GM12878 (cell line): ENCODE results near the gene ZNF189. TPM values are rescaled to one million over a fixed set of nuclear protein-coding genes. Genes with fewer than 3 reads are reported as not detected.

ENCODE experiments used
- ATAC-seq: fragments of 200-7000 bp; cut with Tn5 transposase; 3 replicates; pipeline ENCODE4 v1.9.1; 2020; ENCODE audit warnings: mild to moderate bottlenecking, moderate library complexity
- BruUV-seq: library from RNA; stranded (reverse); fragments of 400-500 nt; replicated peaks from 2 replicates; lab custom pipeline; 2021; lab: Mats Ljungman, UMichigan
- CTCF ChIA-PET: fragments of 300-600 bp; sonication (Branson Sonifier 250); formaldehyde crosslinking; extraction: SDS; loops from one replicate; lab custom pipeline; 2021; ENCODE audit warnings: inconsistent platforms; lab: Yijun Ruan, JAX
- POLR2A ChIA-PET: fragments of 350-600 bp; formaldehyde crosslinking; extraction: SDS; loops from one replicate; lab custom pipeline; 2021; ENCODE audit warnings: inconsistent platforms; lab: Charles Lee
- RAD21 ChIA-PET: fragments of 300-600 bp; sonication (Branson Sonifier 250); formaldehyde crosslinking; loops from one replicate; lab custom pipeline; 2023; ENCODE audit warnings: antibody characterized with exemption; ENCODE audit not compliant: unreplicated experiment; lab: Charles Lee
- SMC1A ChIA-PET: fragments of 300-600 bp; sonication (Branson Sonifier 250); formaldehyde crosslinking; loops from one replicate; lab custom pipeline; 2023; ENCODE audit not compliant: unreplicated experiment, uncharacterized antibody; lab: Charles Lee
- DNase-seq: peaks from one replicate; pipeline ENCODE4 v3.0.0-alpha.2; 2011; ENCODE audit warnings: low read depth, low spot score
- FAIRE-seq: peaks from 3 replicates; lab custom pipeline; 2011; peaks lifted over from hg19 to GRCh38; lab: Jason Lieb, UNC
- H2AFZ ChIP-seq: 2 replicates; pipeline ENCODE4 v1.6.0; 2011; ENCODE audit warnings: low read depth, low read length, control low read depth; ENCODE audit not compliant: control insufficient read depth
- H3K27ac ChIP-seq: 2 replicates; pipeline ENCODE4 v1.5.1; 2011; ENCODE audit warnings: control low read depth; ENCODE audit not compliant: control insufficient read depth, insufficient read depth
- H3K27me3 ChIP-seq, 2 experiments: replicated peaks in 1 of 2; 2 replicates each; pipeline versions ENCODE4 v1.6.0 to v1.6.1; 2011; ENCODE audit warnings: low read length in 1 of 2; ENCODE audit not compliant: control insufficient read depth in 2 of 2, insufficient read depth in 2 of 2
- H3K36me3 ChIP-seq, 2 experiments: 2 replicates each; pipeline ENCODE4 v1.5.1; 2011; ENCODE audit warnings: low read length in 1 of 2; ENCODE audit not compliant: control insufficient read depth in 2 of 2, insufficient read depth in 2 of 2
- H3K4me1 ChIP-seq: 2 replicates; pipeline ENCODE4 v1.6.1; 2011; ENCODE audit warnings: mild to moderate bottlenecking, low read length, moderate library complexity, mixed read lengths; ENCODE audit not compliant: control insufficient read depth, insufficient read depth
- H3K4me2 ChIP-seq: 2 replicates; pipeline ENCODE4 v1.6.0; 2011; ENCODE audit warnings: control low read depth; ENCODE audit not compliant: control insufficient read depth, insufficient read depth
- H3K4me3 ChIP-seq: fragments of 200-600 bp; sonication (generic); 2 replicates; pipeline ENCODE4 v1.5.1; 2016
- H3K79me2 ChIP-seq: 2 replicates; pipeline ENCODE4 v1.6.0; 2011; ENCODE audit warnings: low read length; ENCODE audit not compliant: control insufficient read depth, insufficient read depth
- H3K9ac ChIP-seq: 2 replicates; pipeline ENCODE4 v1.8.0; 2011; ENCODE audit warnings: low read length, control low read depth, mixed read lengths; ENCODE audit not compliant: control insufficient read depth, insufficient read depth
- H3K9me3 ChIP-seq: replicated peaks from 3 replicates; pipeline ENCODE4 v1.5.1; 2011; ENCODE audit warnings: mild to moderate bottlenecking, low read length; ENCODE audit not compliant: control insufficient read depth, insufficient read depth
- H4K20me1 ChIP-seq: 2 replicates; pipeline ENCODE4 v1.6.0; 2011; ENCODE audit not compliant: control insufficient read depth, insufficient read depth
- BHLHE40 ChIP-seq, 2 experiments: fragments of 450-650 bp in 1 of 2; IDR thresholded peaks; 2 replicates each; pipeline ENCODE4 v1.6.1; 2011 to 2017; ENCODE audit warnings: low read depth in 2 of 2, borderline replicate concordance in 1 of 2, improper control_type of control experiment in 1 of 2, low read length in 1 of 2, mild to moderate bottlenecking in 1 of 2
- CHD2 ChIP-seq: IDR thresholded peaks from 2 replicates; pipeline ENCODE4 v1.6.1; 2011; ENCODE audit warnings: low read depth, low read length, improper control_type of control experiment, borderline replicate concordance
- KDM1A ChIP-seq: fragments of 200-600 bp; sonication (generic); IDR thresholded peaks from 2 replicates; pipeline ENCODE4 v1.6.1; 2016; ENCODE audit warnings: borderline replicate concordance
- KLF5 ChIP-seq: fragments of 450-650 bp; IDR thresholded peaks from 2 replicates; pipeline ENCODE4 v1.6.1; 2014; ENCODE audit warnings: mild to moderate bottlenecking; ENCODE audit not compliant: partially characterized antibody
- POLR2AphosphoS5 ChIP-seq: IDR thresholded peaks from 2 replicates; pipeline ENCODE4 v1.6.1; 2011; ENCODE audit warnings: mild to moderate bottlenecking, low read length, inconsistent platforms
- SMAD5 ChIP-seq: IDR thresholded peaks from 2 replicates; pipeline ENCODE4 v1.6.1; 2016; ENCODE audit warnings: antibody characterized with exemption, low read depth
- WGBS: methylation state at CpG from one replicate; pipeline ENCODE4 v1.1.6; 2016; ENCODE audit warnings: low lambda C conversion rate; ENCODE audit not compliant: insufficient replicate concordance, insufficient coverage; ENCODE audit errors: missing lambda C conversion rate; 5-methylcytosine and 5-hydroxymethylcytosine counted together
- in situ Hi-C: fragments of 300-500 bp; cut with MboI; formaldehyde crosslinking; loops from 9 replicates; pipeline ENCODE4 v1.14.3; 2018; ENCODE audit warnings: mixed read lengths
- intact Hi-C: fragments of 100-400 bp; cut with micrococcal nuclease; formaldehyde crosslinking; loops from one replicate; pipeline ENCODE4 v1.14.2; 2022; ENCODE audit not compliant: unreplicated experiment
- polyA plus RNA-seq, 11 experiments: library from polyadenylated mRNA; depleted of rRNA in 4 of 11; unstranded in 6 of 11; stranded (reverse) in 5 of 11; fragments of >200 nt; fragmentation: Nextera tagmentation in 4 of 11; fragmentation: Illumina TruSeq in 1 of 11; extraction: Ambion mirVana in 4 of 11; extraction: Trizol in 1 of 11; gene quantifications; 1 replicate in 1 of 11; 2 replicates in 10 of 11; pipeline versions ENCODE4 v1.2.1 to v1.2.3, GENCODE V29; 2011 to 2016; ENCODE audit warnings: inconsistent platforms in 2 of 11, missing spikeins in 2 of 11, low read depth in 1 of 11
- total RNA-seq, 4 experiments: library from RNA; depleted of rRNA in 3 of 4; stranded (reverse); fragments of >200 nt in 3 of 4; fragmentation: Illumina TruSeq in 1 of 4; extraction: Trizol in 1 of 4; gene quantifications; 2 replicates each; pipeline versions ENCODE4 v1.2.1 to v1.2.3, GENCODE V29; 2013 to 2021
- TF ChIP-seq, protein P1 (sequence below), 3 experiments: IDR thresholded peaks in 2 of 3; conservative IDR thresholded peaks in 1 of 3; 2 replicates each; pipeline ENCODE4 v1.5.1; 2011; ENCODE audit warnings: low read depth in 3 of 3, low read length in 3 of 3, mild to moderate bottlenecking in 3 of 3, control low read depth in 2 of 3, moderate library complexity in 2 of 3, inconsistent platforms in 1 of 3, mixed read lengths in 1 of 3; ENCODE audit not compliant: control insufficient read depth in 2 of 3, insufficient read depth in 1 of 3; ENCODE audit errors: extremely low read depth in 1 of 3
- TF ChIP-seq, protein P2 (sequence below): fragments of 450-650 bp; IDR thresholded peaks from 2 replicates; pipeline ENCODE4 v1.6.1; 2016; ENCODE audit warnings: mild to moderate bottlenecking

Gene ZNF189
- total and polyA plus RNA-seq, 10 of the 15 experiments (the other 5 are each of a cell fraction or from before 2014, with no cell fraction given) = 3.1 to 12.3 (median 7.4) TPM

DNA sequence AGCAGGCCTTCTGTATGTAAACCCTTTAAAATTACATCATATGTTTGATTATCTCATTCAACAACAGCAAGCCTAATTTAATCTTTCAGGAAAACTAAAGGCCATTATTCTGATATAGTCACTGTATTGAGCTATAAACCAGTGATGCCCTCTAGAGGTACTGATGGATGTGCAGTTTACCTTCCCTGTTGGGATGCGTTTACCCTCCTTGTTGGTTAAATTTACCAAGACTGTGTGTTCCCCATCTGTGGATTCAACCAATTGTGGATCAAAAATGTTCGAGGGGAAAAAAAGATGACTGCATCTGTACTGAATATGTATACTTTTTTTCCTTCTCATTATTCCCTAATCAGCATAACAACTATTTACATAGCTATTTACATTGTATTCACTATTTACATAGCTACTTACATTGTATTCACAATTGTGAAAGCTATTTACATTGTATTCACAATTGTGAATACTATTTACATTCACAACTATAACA lies 10.1 kb upstream of the ZNF189 start:
- H2AFZ ChIP-seq = no peak overlapping the region
- no peak for TF ChIP-seq KDM1A
- TF ChIP-seq KLF5 = no peak
- no peak for TF ChIP-seq POLR2AphosphoS5
- TF ChIP-seq BHLHE40 (IDR thresholded peaks at IDR 0.05; ENCODE audit: borderline replicate concordance in 1 of 2, low read depth in 2 of 2, low read length in 1 of 2) = no peak
- TF ChIP-seq SMAD5 = no peak
- TF ChIP-seq, protein P1, sequence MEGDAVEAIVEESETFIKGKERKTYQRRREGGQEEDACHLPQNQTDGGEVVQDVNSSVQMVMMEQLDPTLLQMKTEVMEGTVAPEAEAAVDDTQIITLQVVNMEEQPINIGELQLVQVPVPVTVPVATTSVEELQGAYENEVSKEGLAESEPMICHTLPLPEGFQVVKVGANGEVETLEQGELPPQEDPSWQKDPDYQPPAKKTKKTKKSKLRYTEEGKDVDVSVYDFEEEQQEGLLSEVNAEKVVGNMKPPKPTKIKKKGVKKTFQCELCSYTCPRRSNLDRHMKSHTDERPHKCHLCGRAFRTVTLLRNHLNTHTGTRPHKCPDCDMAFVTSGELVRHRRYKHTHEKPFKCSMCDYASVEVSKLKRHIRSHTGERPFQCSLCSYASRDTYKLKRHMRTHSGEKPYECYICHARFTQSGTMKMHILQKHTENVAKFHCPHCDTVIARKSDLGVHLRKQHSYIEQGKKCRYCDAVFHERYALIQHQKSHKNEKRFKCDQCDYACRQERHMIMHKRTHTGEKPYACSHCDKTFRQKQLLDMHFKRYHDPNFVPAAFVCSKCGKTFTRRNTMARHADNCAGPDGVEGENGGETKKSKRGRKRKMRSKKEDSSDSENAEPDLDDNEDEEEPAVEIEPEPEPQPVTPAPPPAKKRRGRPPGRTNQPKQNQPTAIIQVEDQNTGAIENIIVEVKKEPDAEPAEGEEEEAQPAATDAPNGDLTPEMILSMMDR (IDR thresholded peaks at IDR 0.05 in 2 of 3, conservative IDR thresholded peaks at IDR 0.05 in 1 of 3; ENCODE audit: control insufficient read depth in 2 of 3, extremely low read depth in 1 of 3, insufficient read depth in 1 of 3, low read depth in 3 of 3, low read length in 3 of 3) = 0 out of 6 replicates have a peak, but pooled peaks of 1 of the 3 experiments have one; percentile 11
- no peak for TF ChIP-seq CHD2
- TF ChIP-seq, protein P2, sequence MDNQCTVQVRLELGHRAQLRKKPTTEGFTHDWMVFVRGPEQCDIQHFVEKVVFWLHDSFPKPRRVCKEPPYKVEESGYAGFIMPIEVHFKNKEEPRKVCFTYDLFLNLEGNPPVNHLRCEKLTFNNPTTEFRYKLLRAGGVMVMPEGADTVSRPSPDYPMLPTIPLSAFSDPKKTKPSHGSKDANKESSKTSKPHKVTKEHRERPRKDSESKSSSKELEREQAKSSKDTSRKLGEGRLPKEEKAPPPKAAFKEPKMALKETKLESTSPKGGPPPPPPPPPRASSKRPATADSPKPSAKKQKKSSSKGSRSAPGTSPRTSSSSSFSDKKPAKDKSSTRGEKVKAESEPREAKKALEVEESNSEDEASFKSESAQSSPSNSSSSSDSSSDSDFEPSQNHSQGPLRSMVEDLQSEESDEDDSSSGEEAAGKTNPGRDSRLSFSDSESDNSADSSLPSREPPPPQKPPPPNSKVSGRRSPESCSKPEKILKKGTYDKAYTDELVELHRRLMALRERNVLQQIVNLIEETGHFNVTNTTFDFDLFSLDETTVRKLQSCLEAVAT = no peak
- RAD21 ChIA-PET = interaction anchor here (1.5 to 2.2 kb wide), 3 partner anchors 10 to 74 kb away, joined by 3 to 7 read pairs (median 3); partner anchors contain the start of genes MRPL50 and ZNF189
- no TSS peak for BruUV-seq
- H3K27ac ChIP-seq = no peak overlapping the region
- no peak for DNase-seq
- no peak overlapping the region for H3K9ac ChIP-seq
- ATAC-seq = peak; percentile 30
- intact Hi-C loops (no loop called here), in situ Hi-C loops (no loop called here)
- no peaks in the 10 kb centered on the region for H4K20me1 ChIP-seq
- POLR2A ChIA-PET = no interaction called here
- H3K4me3 ChIP-seq = no peak overlapping the region
- H3K4me2 ChIP-seq = no peak overlapping the region
- 100% methylated on average over 2 of the region's 2 CpGs for WGBS
- peaks cover 0 to 14% of the 10 kb centered on the region in 2 experiments; a peak in 1 of 4 replicates for H3K36me3 ChIP-seq
- CTCF ChIA-PET = interaction anchor here (0.7 to 2.9 kb wide), 18 partner anchors 8 to 688 kb away, joined by 3 to 23 read pairs (median 5); partner anchors contain the start of genes MRPL50, RNF20 and ZNF189
- H3K4me1 ChIP-seq = no peaks in the 10 kb centered on the region
- H3K79me2 ChIP-seq = peaks cover 14% of the 10 kb centered on the region
- SMC1A ChIA-PET = interaction anchor here (0.7 to 1.6 kb wide), 10 partner anchors 9 to 676 kb away, joined by 3 to 8 read pairs (median 3); partner anchors contain the start of genes MRPL50 and ZNF189
- FAIRE-seq = no peak
- H3K27me3 ChIP-seq = no peaks in the 10 kb centered on the region
- H3K9me3 ChIP-seq = peaks cover 2% of the 10 kb centered on the region; the same call in 1 of the 3 replicates
